ENCODE measurements around the gene SLC41A3.
"Not testable (repeated sequence)": the region's sequence is repeated elsewhere in the genome, so short reads cannot be mapped to it uniquely, and the experiment has no call there.

SLC41A3 gene

DNA sequence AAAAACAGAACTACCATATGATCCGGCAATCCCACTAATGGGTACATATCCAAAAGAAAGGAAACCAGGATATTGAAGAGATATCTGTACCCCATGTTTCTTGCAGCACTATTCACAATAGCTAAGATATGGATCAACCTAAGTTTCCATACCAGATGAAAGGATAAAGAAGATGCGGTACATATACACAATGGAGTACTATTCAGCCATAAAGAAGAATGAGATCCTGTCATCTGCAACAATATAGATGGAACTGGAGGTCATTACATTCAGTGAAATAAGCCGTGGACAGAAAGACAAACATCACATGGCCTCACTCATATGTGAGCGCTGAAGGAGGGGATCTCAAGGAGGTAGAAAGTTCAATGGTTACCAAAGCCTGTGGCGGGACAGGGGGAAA lies 3.0 kb downstream of the SLC41A3 start:
- no peak for FAIRE-seq

DNA sequence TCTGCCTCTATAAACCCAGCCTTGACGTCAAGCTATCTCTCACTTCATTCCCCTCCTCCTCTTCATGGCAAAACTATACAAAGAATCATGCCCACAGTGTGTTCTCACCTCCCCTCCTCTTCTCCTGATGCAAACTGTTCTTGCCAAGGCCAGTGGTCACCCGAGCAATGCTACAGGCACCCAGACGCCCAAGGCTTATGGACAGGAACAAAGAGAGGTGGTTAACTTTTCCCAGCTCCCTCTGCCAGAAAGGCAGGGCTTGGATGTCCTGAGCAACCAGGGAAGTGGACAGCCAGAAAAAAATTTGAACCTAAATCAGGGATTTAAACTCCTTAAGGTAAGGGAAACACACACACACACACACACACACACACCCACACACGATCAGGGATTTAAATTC lies 5.1 kb downstream of the SLC41A3 start:
- no peak for FAIRE-seq

DNA sequence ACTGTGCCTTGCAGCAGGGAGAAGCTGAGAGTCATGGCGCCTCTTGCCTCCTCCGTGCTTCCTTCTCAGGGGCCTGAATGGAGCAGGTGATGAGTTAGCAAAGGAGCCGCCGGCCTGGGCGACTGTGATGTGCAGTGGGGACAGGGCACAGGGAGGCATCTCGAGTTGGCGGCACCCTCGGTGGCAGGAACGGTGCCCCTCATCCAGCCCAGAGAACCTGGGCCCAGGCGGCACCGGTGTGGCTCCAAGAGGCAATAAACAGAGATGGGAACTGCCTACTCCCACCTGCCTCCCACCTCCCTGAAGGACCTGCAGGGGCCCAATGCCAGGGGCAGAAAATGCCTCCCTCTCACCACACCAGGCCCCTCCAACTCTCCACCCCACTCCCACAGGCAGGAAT lies 6.2 kb downstream of the SLC41A3 start:
- FAIRE-seq, result no peak

DNA sequence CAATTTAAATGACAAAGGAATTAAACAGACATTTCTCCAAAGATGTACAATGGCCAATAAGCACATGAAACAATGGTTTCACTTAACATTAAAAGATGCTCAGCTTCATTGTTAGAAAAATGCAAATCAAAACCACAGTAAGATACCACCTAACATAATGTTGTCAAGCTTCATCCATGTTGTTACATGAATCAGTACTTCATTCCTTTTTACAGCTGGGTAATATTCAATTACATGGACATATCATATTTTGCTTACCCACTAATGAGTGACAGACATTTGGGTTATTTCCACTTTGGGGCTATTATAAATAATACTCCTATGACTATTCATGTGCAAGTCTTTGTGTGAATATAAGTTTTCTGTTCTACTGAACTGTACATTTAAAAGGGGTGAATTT lies 7.8 kb downstream of the SLC41A3 start:
- FAIRE-seq, result no peak

DNA sequence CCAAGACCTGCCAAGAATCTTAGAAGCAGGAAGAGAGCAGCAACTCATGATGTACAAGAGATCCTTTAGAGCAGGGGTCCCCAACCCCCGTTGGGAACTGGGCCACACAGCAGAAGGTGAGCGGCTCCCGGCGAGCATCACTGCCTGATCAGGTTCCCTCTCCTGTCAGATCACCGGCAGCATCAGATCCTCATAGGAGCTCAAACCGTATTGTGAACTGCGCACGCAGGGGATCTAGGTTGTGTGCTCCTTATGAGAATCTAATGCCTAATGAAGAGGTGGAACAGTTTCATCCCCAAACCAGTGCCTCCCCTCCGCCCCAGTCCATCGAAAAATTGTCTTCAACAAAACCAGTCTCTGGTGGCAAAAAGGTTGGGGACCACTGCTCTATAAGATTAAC lies 13.8 kb downstream of the SLC41A3 start:
- FAIRE-seq, result no peak

DNA sequence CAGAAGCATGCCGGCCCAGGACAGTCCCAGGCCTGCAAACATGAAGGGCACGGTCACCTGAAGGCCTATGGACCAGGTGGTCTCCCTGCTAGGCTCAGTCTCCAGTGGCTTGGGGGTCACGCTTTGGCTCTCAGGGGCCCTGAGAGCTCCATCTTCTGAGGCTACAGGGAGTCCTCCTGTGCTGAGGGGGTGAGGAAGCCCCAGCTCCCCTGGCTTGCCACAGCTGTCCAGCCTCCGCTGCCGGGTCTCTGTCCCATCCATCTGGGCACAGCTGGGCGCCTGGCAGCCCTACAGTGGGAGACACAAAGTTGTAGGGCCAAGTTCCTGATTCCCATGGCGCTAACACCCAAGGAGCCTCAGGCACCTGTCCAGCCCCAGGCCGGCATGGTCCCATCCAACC lies 16.0 kb downstream of the SLC41A3 start:
- no peak for FAIRE-seq

DNA sequence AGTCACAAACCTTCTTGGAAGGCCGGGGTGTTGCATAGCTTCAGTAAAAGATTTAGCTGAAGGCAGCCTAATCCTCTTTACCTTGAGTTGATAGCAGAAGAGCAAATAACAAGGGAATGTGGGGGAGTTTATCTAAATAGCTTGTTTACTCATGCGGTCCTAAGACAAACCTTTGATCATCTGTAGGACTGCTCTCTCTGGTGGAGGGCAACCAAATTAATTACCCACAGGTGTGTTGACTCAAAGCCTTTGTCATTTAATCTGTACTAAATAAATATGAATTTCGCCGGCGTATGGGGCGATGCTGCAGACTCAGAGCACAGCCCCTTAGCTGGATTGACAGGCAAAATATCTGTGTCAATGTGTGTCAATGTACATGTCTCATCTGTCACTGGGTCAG lies 17.2 kb downstream of the SLC41A3 start:
- not testable (repeated sequence) for FAIRE-seq

DNA sequence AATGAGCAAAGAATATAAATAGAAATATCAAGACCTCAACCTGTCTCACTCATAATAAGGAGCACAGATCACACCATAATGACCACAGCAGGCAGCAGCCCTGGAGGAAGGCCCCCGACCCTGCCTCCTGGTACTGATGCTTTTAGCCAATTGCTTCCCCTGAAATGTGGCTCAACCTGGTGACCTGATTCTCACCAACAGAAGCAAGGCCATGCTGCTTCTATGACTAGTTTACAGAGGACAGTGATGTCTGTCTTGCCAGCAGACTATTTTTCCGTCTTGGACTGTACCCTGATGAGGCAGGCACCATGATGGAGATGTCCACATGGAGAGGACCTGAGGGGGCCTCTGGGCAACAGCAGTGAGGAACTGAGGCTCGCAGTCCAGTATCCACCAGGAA lies 18.0 kb downstream of the SLC41A3 start:
- FAIRE-seq, result no peak

DNA sequence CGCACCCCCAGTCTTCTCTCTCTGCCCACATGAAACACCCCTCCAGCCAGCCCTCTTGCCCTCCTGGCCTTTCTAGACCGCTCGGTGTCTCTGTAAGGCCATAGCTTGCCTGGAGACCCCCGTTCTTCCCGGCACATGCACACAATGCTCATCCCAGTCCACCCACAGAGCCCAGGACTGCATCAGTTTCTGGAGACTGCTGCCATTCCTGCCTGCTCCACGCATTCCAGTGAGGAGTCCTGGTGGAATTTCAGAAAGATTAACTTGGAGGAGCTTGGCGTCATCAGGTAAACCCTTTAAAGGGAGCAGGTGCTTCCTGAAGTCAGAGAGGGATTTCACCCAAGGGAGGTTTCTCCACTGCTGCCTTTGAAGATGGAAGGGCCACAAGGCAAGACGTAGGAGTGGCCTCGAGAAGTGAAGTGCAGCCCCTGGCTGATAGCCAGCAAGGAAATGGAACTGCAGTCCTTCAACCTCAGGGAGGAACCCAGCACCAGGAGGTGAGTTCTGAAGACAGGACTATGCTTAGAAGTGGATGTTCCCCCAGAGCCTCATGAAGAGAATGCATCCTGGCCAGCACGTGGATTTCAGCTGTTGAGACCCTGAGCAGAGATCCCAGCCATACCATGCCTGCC lies 19.2 kb downstream of the SLC41A3 start:
- no peak for FAIRE-seq

DNA sequence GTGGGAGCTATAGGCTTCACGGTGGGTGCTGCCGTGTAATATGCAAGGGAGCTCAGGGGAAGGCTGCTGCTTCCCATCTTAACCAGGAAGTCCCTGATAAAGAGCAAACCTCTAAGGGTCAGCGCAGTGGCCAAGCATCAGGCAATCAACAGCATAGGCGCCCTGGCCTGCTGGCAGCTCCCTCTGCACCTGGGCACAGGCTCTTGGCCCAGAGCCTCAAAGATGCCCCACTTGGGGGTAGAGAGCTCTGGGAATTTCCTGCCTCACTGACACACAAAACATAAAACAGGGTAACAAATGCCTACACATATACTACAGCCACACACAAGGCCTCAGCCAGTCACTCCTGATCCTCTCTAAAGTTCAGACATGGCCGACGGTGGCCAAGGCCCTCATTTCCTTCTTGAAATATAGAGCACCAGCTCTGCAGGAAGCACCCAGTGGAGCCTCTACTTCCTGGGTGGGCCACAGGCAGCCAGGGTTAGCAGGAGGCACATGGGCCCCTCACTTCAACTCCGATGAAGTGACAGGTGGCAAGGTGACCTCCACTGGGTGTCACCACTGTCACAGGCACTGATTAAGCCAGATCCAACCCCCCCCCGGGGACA lies 20.5 kb downstream of the SLC41A3 start:
- FAIRE-seq, result no peak

DNA sequence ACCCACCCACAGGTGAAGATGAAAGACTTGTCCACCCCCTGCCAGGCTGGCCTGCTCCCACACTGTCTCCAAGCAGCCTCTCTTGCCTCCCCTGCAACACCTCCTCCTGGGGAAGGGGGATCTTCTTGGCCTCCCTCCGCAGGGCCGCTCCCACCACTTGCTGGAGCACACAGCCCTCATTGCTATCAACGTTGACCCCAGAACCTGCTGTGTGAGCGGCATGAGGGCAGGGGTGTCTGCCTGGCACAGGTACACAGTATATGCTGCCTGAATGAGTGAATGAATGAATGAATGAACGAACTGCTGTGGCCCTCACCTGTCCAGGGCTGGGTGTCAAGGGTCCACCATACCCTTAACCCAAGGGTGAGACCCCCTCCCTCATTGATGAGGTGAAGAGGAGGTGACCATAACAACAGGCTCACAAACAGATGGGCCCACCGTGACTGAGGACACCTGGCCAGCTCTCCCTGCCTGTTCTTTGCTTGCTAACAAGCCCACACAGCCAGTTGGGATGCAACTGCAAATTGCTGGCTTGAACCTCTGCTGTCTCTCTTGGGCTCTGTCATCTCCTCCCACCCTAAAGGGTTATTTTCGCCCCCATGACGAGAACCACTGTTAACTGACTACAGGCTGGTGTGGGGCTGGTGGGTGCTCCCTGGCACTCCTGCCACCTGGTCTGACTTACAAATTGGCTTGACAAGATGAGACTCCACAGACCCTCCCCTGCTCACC lies 22.5 kb downstream of the SLC41A3 start:
- no peak for FAIRE-seq

DNA sequence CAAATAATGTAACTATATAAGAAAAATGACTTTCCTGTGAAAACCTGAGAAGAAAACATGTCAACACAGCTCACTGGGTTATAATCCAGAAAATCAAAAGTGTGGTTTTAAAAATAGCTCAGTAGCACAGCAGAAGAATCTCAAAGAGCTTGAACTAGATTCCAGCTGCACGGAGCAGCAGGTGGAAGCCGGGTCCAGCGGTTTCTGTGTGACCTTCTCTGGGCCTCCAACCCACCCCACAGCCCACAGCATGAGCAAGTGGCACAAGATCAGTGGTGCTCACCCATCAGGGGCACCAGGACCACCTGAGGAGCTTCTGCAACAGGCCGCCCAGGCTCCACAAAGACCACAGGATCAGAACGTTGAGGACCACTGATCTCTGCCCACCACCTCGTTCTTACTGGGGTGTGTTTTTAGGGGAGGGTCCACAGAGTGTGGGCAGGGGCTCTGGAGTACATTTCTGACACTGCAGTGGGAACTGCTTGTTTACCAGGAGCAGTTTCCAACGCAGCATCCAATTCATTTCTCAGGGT lies 23.2 kb downstream of the SLC41A3 start:
- no peak for FAIRE-seq

DNA sequence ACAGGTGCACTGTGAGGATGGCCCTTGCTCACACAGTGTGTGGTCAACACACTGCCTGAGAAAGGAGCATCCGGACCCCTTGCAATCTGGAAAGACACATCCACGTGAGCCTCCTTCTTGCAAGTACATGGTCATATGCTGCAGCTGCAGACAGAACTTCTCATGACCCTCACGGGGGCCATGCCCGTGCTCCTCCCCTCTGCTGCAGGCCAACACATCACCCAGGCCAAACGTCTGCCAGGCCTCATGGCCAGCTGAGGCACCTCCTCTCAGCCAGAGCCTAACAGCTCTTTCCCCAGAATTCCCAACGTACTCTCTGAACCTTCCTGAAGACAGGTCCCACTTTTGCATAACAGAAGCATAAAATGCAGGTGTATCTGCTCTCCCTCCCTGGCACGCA lies 25.3 kb downstream of the SLC41A3 start:
- no peak for FAIRE-seq

DNA sequence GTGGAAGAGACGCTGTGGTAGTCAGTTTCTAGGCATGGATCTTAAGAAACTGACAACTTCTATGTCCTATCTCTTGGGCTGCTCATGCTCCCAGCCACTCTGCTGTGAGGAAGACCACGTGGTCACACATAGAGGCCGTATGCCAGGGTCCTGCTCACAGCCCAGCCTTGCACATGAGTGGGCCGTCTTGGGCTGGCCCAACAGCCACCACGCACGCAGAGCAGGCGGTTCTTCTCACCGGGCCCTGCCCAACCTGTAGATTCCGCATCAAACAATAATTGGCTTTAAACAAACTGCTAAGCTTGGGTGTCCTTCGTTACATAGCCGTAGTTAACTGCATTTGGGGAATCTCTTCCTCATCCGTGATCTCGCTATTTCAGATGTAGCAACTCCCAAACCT lies 26.0 kb downstream of the SLC41A3 start:
- FAIRE-seq, result no peak

DNA sequence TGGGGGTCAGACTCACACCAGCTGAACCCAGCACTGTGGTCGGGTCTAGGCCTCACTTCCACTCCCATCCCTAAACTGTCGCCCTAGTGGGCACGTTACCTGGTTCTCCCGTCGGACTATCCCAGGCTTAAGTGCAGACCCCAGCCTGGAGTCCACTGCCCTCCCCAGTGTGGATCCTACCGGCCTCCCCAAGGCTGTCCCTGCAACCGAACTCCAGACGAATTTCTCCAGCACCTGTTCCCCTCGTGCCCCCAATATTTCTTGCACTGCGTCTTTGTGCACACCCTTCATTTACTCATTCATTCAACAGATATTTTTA lies 26.5 kb downstream of the SLC41A3 start:
- no peak for FAIRE-seq

DNA sequence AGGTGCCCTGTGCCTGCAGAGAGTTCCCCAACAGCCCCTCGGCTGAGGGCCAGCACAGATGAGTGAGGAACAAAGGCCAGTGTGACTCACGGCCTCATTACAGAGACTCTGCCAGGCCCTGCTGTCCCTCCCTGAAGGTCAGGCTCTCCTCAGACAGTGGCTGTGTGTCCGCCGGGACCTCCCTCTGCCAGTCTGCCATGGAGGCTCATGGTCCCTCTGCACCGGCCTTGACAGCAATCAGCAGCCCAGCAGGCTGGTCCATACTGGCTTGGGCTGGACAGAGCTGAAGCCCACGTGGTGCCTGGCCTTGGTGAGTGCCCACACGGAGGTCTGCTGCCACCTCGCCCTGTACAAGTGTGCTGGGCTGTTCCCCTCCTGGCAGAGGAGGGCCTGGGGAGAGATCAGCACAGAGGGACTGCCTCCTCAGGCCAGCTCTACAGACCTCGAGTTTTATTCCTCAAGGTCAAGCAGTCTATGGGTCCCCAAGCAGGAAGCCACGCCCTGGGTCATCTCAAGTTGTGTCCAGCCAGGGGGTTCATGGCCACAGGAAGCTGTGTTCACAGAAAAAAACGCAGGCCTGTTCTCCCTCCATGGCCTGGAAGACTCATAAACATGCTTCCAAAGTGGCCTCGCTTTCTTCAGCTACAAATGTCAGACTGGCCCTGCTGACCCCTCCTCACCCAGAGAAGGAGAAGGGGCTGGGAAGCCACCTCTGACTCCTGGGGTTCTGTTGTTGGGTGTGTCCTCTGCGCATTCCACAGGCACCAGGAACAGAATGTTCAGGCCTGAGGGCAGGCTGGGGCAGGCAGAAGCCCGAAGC lies 27.0 kb downstream of the SLC41A3 start:
- FAIRE-seq, result no peak

DNA sequence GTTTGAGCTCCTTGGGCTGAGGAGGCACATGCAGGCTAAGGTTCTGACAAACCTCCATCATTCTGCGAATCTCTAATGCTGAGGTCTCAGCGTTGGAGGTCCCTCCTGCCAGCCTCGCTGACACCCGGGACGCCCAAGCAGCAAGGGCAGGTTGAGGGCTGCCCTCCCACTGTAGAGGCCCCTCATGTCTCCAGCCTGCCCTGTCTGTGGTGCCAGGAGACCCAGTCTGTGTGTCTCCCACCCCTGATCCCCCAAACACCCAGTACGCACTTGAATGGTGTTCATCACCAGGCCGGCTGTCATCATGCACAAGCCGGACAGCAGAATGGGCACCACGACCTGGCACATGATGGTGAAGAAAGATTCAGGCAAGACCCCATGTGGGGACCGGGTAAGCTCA lies 27.8 kb downstream of the SLC41A3 start:
- FAIRE-seq, result no peak

DNA sequence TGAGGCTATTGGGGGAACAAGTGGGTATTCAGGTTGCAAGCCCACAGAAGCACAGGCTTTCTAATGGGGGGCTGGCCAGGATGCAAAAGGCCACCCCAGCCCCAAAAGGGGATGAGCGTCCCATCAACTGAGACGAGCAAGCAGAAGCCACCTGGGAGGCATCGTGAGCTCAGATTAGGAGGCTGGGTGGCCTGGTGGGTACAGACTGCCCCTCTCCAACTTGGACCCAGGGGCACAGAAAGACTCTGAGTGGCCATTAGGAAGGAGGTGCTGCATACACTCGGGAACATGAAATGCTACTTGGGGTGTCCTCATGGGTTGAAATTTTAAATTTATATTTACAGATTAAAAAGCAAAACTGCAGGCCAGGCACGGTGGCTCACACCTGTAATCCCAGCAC lies 29.1 kb downstream of the SLC41A3 start:
- no peak for FAIRE-seq

DNA sequence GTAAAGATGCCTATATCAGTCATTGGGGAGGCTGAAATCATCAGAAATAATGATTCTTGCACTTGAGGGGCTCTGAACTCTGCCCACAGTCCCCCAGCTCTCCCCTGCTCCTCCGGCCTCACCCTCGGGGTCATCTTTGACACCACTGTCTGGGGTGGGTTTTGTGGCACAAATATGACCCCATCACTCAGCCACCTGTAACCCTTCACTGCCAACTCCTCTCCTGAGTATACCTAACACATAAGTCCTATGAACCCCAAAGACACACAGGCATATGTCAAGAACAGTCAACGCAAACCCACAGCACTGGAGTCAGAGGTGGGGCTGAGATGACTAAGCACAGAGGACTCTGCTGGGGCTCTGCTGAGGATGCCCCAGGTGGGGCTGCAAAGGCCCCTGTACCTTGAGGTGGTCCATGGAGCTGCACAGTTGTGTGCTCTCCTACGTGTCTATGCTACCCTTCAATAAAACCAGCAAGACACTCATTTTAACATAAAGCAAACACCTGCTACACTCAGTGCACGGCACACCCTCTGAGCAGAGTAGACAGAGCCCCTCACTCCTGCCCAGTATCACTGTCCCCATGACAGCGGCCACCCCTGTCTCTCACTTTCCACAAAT lies 29.9 kb downstream of the SLC41A3 start:
- FAIRE-seq, result no peak

DNA sequence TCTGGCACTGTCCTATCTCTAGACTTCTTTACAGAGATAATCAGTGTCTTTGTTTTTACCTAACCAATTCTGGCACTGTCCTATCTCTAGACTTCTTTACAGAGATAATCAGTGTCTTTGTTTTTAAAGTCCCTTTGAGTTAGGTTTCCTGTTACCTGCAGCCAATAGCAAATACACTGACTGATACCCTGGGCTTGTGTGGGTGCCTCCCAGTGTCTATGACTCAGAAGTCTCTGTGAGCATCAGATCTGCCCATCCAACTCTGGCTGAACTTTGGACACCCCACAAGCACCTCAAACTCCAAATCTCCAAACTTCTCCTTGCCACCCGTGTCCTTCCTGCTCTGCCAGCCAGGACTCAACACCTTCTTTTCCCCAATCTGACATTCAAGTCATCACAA lies 30.4 kb downstream of the SLC41A3 start:
- FAIRE-seq, result no peak

DNA sequence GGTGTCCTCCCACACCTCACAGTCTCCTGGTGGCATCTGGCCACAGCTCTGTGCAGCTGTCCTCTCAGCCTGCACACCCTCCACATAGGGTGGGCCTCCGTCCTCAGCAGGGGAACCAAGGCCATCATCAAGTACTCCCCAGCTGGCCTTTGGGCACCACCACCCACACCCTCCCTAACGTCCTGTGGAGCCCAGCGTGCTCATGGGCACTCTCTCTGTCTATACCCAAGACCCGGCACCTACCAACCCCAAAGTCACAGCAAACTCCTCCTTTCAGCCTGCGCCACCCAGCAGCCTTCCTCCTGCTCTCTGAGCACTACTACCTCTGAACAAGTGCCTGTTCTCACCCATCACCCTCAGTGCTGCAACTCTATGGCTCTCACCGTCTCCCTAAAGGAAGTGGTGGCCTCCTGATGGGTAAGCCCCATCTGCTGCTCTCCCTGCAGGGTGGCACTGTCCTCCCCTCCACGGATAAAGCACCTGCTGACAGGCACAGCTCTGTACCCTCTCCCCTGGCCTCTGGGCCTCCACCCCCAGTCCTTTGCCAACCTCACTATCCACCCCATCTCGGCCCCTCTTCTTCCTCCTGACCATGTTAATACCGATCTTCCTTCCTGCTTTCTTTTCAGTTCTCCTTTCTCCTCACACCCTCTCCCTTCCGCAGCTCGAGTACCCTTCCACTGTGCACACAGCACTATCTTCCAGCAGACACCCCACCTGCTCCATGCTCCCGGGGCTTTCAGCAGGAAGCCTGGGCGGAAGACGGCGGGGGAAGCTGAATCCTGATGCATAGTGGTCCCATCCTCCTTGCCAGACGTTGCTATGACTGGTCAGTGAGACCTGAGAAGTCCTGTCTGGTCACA lies 31.5 kb downstream of the SLC41A3 start:
- FAIRE-seq, result no peak

DNA sequence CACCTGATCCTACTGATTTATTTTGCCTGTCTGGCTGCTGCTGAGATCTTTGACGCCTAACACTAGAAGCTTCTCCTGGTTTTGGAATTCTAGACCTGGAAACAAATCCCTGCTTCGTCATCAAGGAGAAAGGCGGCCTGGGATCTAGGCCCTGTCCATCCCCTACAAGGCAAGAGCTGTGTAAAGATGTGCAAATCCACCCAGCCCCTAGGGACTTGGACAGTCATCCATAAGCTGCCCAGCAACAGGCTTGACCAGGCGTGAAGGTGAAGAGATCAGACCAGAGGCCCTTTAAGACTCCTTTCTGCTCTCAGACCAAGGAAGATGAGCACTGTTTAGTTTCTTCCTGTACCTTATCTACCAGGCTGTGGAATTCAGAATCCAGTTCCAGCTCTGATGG lies 32.2 kb downstream of the SLC41A3 start:
- no peak for FAIRE-seq
